HG03060 (cell line): ENCODE measurements around the gene MMP23B.

Source experiments
- ATAC-seq: cut with Tn5 transposase; IDR thresholded peaks from one replicate; pipeline ENCODE4 v1.9.1; 2021; ENCODE audit warnings: low read depth, moderate number of reproducible peaks; ENCODE audit not compliant: unreplicated experiment

The MMP23B gene

GRCh38 chr1:1602304-1602967, 29.5 kb upstream of the MMP23B start:
- ATAC-seq: no peak

- no peak for ATAC-seq
Observed at GRCh38 chr1:1602968-1603506, 28.9 kb upstream of the MMP23B start.

DNA sequence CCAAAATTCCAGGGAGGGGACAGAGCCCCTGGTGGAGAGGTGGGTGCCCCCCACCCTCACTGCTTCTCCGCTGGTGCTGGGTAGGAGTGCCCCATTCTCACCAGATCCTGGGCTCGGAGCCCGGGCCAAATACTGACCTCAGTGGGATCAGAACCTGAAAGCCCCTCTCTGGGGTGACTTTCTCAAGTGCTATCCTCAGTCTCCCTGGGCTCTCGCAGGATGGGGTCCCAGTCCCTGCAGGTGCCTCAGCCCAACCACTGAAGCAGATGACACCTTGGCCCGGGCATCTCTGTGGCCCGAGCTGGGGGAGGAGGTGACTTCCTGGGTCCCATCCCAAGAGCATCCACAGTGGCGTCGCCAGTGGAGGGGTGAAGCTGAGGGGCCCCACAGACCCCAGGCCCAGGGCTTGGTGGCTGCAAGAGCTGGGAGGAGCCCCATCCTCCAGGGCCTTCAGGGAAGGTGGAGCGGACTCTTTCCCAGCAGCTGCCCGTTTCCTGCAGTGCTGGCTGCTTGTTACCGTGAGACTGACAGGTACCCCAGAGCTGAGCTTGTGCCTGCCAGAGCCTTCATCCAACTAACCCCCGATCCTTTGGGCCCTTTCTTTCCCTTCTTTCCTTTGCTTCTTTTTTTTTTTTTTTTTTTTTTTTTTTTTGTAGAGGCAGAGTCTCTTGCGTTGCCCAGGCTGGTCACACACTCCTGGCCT, 28.2 kb upstream of the MMP23B start:
- no peak for ATAC-seq

GRCh38 chr1:1604374-1605033, 27.5 kb upstream of the MMP23B start:
- no peak for ATAC-seq

DNA sequence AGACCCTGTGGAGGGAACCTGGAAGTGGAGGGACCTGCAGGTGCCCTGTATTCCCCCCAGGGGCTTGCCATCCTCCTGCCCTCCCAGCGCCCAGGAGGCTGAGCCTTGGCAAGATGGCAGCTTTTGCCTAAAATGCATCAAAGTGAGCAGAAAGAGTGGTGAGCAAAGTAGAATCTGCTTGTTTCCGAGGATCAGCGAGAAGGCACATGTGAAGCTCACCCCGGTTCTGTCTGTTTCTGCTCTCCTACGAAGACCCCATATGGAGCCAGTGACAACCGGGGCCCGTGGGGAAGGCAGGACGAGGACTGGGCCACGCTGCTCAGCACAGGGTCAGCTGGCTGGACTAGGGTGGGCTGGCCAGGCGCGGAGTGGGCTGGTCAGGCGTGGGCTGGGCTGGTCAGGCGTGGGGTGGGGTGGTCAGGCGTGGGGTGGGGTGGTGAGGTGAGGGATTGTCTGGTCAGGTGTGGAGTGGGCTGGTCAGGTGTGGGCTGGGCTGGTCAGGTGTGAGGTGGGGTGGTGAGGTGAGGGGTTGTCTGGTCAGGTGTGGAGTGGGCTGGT, 26.9 kb upstream of the MMP23B start:
- ATAC-seq: no peak

- ATAC-seq: no peak
Observed at GRCh38 chr1:1605724-1606123, 26.2 kb upstream of the MMP23B start.

- no peak for ATAC-seq
Observed at GRCh38 chr1:1606232-1606631, 25.7 kb upstream of the MMP23B start.

GRCh38 chr1:1609822-1610485, 22.0 kb upstream of the MMP23B start:
- ATAC-seq: no peak

DNA sequence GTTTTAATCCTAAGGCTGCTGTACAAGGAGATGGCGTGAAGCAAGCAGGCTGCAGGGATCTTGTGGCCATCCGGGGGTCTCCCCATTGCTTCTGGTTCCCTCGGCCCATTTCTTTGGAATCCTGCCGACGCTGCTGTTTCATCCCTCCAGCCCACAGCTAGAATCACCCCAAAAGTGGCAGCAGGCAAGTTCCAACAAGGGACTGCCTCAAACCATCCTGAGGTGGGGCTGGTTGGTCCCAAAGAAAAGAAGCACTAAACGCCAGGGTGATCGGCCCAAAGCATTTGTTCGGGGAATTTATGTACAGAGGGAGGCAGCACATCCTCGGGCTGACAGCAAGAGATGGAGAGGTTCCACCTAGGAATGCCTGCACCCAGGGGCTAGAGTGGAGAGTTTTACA, 21.2 kb upstream of the MMP23B start:
- ATAC-seq: no peak

GRCh38 chr1:1612104-1612400, 19.9 kb upstream of the MMP23B start:
- no peak for ATAC-seq

GRCh38 chr1:1613509-1614082, 18.4 kb upstream of the MMP23B start:
- no peak for ATAC-seq

- no peak for ATAC-seq
Observed at GRCh38 chr1:1614204-1614953, 17.6 kb upstream of the MMP23B start.

GRCh38 chr1:1614954-1615255, 17.1 kb upstream of the MMP23B start:
- no peak for ATAC-seq

DNA sequence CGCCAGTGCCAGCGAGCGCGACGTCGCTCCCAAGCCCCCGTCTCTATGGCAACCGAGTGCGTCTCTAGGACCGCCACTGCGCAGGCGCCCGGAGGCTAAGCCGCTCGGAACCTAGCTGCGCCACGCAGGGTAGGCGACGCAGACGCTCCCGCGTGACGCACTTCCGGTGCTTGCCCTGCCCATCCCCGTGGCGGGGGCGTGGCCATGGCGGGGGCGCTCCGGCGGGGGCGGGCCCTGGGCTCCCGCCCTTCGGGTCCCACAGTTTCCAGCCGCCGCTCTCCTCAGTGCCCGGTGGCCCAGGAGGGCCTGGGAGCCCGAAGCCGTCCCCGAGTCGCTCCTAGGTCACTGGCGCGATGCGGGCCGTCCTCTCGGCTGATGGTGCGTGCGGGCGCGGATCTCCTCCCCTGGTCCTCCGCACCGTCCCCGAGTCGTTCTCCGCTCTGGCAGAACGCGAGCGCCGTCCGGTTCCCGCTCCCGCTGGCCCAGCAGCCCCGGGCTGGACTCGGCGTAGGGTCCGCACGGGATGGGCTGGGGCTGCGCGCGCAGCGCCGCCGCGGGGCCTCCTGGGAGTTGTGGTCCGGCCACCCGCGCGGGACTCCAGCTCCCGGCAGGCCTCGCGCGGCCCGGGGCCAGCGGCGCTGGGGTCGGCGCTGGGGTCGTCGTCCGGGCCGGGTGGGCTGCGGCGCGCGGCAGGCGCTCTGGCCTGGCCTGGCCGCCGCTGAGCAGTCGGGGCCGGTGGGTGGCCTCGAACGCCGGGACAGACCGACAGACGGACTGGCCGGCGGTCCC, 16.5 kb upstream of the MMP23B start, which contains the start of gene MIB2:
MIB2 (plus strand) TSS at position 245 of the 789 bp plus-strand sequence. CDS start 7,953 bp downstream, outside the sequence.
- ATAC-seq: peak; percentile 87

GRCh38 chr1:1616045-1616790, 15.8 kb upstream of the MMP23B start:
- ATAC-seq: no peak

DNA sequence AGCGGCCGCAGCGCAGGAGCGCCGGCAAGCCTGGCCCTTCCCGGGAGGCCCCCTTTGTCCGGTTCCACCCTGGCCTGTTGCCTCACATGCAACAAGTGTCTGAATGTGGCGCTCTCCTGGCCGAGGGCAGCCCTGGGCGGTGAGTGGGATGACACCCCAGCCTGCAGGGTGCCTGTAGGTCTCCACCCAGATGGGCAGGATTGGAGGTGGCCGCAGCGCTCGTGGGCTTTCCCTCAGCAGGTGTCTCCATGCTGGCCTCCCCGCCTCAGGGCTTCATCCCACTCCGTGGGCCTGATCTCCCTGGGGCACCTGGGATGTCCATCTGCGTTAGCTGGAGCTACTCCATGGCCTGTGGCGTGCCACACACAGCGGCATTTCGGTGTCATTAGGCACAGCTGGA, 15.1 kb upstream of the MMP23B start:
- no peak for ATAC-seq

DNA sequence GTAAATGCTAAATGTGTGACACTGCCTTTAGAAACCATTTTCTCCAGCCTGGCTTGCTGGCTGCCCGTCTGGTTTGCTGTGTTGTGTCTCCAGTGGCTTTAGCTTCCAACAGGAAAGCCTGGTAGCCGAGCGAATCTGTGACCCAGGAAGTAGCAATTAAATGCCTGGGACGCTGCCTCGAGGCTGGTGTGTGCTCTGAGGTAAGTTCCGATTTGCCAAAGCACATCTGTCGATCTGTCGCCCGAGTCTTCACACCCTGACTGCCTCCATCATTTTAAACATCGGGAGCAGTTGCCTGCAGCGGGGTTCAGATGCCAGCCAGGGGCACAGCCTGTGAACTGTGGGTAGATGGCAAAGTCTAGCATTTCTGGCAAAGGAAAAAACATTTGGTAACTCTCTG, 14.5 kb upstream of the MMP23B start:
- ATAC-seq: no peak

- no peak for ATAC-seq
Observed at GRCh38 chr1:1617925-1618324, 14.0 kb upstream of the MMP23B start.
